ENCODE measurements around the gene RALGAPA2.

Gene RALGAPA2

DNA sequence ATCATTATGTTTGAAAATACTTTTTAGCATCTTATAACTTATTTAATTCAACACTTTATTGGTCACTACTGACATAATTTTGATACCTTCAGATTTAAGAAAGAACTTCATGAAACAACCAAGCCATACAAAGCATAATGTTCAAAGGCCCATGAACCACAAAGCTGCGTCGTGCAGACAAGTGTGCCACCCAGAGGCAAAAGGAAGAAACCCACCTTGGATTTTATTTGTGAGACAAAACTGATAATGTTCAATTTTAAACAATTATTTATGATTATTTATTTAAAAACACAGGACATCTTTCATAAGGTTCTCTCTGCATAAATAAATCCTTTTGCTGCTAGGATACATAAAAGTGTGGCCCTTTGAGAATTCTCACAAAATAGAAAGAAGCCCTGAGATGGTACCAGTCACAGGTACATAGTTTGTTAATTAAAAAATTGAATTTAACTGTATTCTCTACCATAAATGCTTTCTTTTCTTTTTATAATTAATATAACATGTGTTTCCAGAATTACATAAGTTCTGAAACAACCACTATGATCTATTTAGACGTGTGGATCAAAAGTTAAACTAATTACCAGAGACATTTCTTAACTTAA, 143.7 kb downstream of the RALGAPA2 start:
- H3K4me3 Mint-ChIP-seq: no peak overlapping the region
- peak; percentile 24 for DNase-seq
- no peak overlapping the region for H3K27ac Mint-ChIP-seq
- H3K36me3 Mint-ChIP-seq (ENCODE audit: low read depth): peaks cover 4% of the 10 kb centered on the region
- no peaks in the 10 kb centered on the region for H3K9me3 Mint-ChIP-seq
- H3K27me3 Mint-ChIP-seq (ENCODE audit: low read depth, poor library complexity): no peaks in the 10 kb centered on the region
- TF ChIP-seq, protein P1, sequence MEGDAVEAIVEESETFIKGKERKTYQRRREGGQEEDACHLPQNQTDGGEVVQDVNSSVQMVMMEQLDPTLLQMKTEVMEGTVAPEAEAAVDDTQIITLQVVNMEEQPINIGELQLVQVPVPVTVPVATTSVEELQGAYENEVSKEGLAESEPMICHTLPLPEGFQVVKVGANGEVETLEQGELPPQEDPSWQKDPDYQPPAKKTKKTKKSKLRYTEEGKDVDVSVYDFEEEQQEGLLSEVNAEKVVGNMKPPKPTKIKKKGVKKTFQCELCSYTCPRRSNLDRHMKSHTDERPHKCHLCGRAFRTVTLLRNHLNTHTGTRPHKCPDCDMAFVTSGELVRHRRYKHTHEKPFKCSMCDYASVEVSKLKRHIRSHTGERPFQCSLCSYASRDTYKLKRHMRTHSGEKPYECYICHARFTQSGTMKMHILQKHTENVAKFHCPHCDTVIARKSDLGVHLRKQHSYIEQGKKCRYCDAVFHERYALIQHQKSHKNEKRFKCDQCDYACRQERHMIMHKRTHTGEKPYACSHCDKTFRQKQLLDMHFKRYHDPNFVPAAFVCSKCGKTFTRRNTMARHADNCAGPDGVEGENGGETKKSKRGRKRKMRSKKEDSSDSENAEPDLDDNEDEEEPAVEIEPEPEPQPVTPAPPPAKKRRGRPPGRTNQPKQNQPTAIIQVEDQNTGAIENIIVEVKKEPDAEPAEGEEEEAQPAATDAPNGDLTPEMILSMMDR (IDR thresholded peaks at IDR 0.05): peak; percentile 75
- no peaks in the 10 kb centered on the region for H3K4me1 Mint-ChIP-seq

GRCh38 chr20:20567712-20568111, 144.7 kb downstream of the RALGAPA2 start:
- H3K27me3 Mint-ChIP-seq (ENCODE audit: low read depth, poor library complexity): no peaks in the 10 kb centered on the region
- H3K9me3 Mint-ChIP-seq: no peaks in the 10 kb centered on the region
- H3K36me3 Mint-ChIP-seq (ENCODE audit: low read depth): peaks cover 4% of the 10 kb centered on the region
- H3K4me3 Mint-ChIP-seq: no peak overlapping the region
- H3K4me1 Mint-ChIP-seq: no peaks in the 10 kb centered on the region
- no peak overlapping the region for H3K27ac Mint-ChIP-seq
- DNase-seq: no peak
- TF ChIP-seq, protein P1 (IDR thresholded peaks at IDR 0.05): no peak

DNA sequence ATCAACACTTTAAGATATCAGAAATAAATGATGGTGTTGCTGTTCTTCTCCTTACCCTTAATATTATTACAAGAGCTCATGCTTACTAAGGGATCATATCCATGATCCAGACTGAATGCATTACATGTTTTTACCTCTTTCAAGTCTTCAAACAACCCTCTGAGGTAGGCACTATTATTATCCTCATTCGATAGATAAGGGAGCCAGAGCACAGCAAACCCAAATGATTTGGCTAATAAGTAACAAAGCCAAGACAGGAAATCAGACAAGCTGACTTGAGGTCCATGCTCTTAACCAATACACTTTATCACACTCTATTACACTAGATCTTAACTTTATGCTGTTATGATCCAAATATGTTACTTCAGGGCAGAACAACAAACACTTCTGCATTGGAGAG, 145.9 kb downstream of the RALGAPA2 start:
- Mint-ChIP-seq H3K27me3 (ENCODE audit: low read depth, poor library complexity) (no peaks in the 10 kb centered on the region), H3K27ac (no peak overlapping the region), H3K4me3 (no peak overlapping the region), H3K4me1 (peaks cover 2% of the 10 kb centered on the region), H3K9me3 (no peaks in the 10 kb centered on the region), H3K36me3 (ENCODE audit: low read depth) (peaks cover 4% of the 10 kb centered on the region)
- TF ChIP-seq, protein P1 (IDR thresholded peaks at IDR 0.05): no peak
- DNase-seq: no peak

GRCh38 chr20:20564279-20564678, 148.2 kb downstream of the RALGAPA2 start:
- Mint-ChIP-seq H3K27me3 (ENCODE audit: low read depth, poor library complexity) (no peaks in the 10 kb centered on the region), H3K9me3 (no peaks in the 10 kb centered on the region), H3K27ac (no peak overlapping the region), H3K36me3 (ENCODE audit: low read depth) (peaks cover 3% of the 10 kb centered on the region), H3K4me3 (no peak overlapping the region), H3K4me1 (peaks cover 7% of the 10 kb centered on the region)
- TF ChIP-seq, protein P1 (IDR thresholded peaks at IDR 0.05): no peak
- no peak for DNase-seq

DNA sequence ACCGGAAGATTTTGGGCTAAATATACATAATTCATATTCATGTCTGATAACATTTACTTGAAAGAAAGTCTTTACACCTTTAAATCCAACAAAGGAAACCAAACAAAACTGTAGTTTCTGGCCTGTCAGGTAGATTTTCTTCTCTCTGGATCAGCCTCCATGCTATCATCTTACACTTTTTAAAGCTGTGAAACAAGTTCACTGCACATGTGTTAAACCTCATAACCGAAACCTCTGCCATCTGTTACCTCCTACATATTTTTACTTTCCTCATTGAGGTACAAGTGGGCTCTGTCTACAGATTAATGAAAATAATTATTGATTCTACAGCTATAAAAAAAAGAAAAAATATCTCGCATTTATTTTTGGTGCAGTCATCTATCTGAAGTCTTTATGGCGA, 149.9 kb downstream of the RALGAPA2 start:
- Mint-ChIP-seq H3K27ac (no peak overlapping the region), H3K4me1 (peaks cover 7% of the 10 kb centered on the region), H3K27me3 (ENCODE audit: low read depth, poor library complexity) (no peaks in the 10 kb centered on the region), H3K36me3 (ENCODE audit: low read depth) (peaks cover 5% of the 10 kb centered on the region), H3K4me3 (no peak overlapping the region), H3K9me3 (no peaks in the 10 kb centered on the region)
- DNase-seq: no peak
- TF ChIP-seq, protein P1 (IDR thresholded peaks at IDR 0.05): no peak

DNA sequence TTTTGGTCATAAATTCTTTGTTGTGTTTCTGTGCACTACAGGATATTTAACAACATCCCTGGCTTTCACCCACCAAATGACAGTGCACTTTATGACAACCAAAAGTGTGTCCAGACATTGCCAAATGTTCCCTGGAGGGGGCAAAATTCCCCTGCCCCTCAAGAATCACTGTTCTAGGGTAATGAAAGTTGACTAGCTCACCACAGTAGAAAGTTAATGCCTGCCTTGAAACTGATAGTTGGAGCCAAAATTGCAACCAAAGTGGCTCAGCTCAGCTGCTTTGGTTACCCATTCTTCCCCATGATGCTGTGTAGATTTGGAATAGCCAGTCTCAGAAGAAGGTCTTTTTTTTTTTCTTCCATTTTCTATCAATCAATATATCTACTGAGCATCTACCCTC, 150.6 kb downstream of the RALGAPA2 start:
- Mint-ChIP-seq H3K27ac (no peak overlapping the region), H3K4me3 (no peak overlapping the region), H3K9me3 (no peaks in the 10 kb centered on the region), H3K4me1 (peaks cover 7% of the 10 kb centered on the region), H3K27me3 (ENCODE audit: low read depth, poor library complexity) (no peaks in the 10 kb centered on the region), H3K36me3 (ENCODE audit: low read depth) (peaks cover 5% of the 10 kb centered on the region)
- no peak for DNase-seq
- TF ChIP-seq, protein P1 (IDR thresholded peaks at IDR 0.05): no peak

Data from nephron progenitor cell (in vitro differentiated cells).